ENCODE data around the gene FZD8. TPM values are rescaled to one million over a fixed set of nuclear protein-coding genes. Genes with fewer than 3 reads are reported as not detected.

The FZD8 gene
- total and polyA plus RNA-seq, 2 of the 4 experiments (the other 2 are of a cell fraction), result 3.6 to 3.9 TPM

DNA sequence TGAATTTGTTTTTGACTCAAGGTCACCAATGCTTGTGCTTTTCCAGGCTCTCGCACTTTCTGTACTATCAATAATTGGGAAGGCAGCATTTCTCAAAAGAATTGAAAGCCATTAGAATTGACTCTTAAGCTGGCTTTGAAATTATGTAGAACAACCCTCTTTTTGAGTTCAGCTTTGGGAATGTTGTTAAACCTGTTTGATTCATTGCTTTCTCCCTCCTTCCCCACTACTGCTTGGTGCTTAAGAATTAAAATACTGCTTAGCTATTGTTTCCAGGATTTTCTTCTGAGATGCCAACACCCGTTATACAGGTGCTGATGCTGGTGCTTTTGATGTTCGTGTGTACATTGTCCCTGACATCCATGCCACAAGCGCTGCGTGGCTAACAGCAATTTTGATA lies 15.5 kb upstream of the FZD8 start:
- Histone ChIP-seq H3K4ac (ENCODE audit: low read depth, low read length) (no peak overlapping the region), H4K91ac (ENCODE audit: insufficient read depth, low read depth, low read length) (no peak overlapping the region), H3K14ac (replicated peaks; ENCODE audit: low read depth, low read length) (no peak overlapping the region), H2BK20ac (ENCODE audit: low read depth, low read length) (no peak overlapping the region), H2AK9ac (replicated peaks; ENCODE audit: low read depth, low read length, poor library complexity) (no peak overlapping the region), H2AFZ (replicated peaks; ENCODE audit: low read length, poor library complexity) (no peak overlapping the region), H3K27me3 (ENCODE audit: control insufficient read depth, insufficient read depth, low read length) (peaks cover 8% of the 10 kb centered on the region), H3K23ac (ENCODE audit: low read depth, low read length) (no peak overlapping the region), H4K20me1 (ENCODE audit: insufficient read depth, low read length) (no peaks in the 10 kb centered on the region), H3K27ac (ENCODE audit: insufficient read depth, low read length) (no peak overlapping the region), H3K18ac (ENCODE audit: low read depth, low read length) (no peak overlapping the region), H3K56ac (ENCODE audit: extremely low read depth, insufficient read depth, low read length) (no peak overlapping the region), H2AK5ac (ENCODE audit: low read depth, low read length) (no peak overlapping the region), H2BK5ac (ENCODE audit: low read depth, low read length, poor library complexity, severe bottlenecking) (no peak overlapping the region), H3K4me1 (ENCODE audit: control insufficient read depth, insufficient read depth, low read length) (no peaks in the 10 kb centered on the region), H3K36me3 (ENCODE audit: control insufficient read depth, insufficient read depth, low read length) (no peaks in the 10 kb centered on the region), H3K4me2 (ENCODE audit: low read depth, low read length) (no peak overlapping the region), H4K8ac (ENCODE audit: low read depth in 2 of 2, low read length in 2 of 2) (no peak overlapping the region), H3K4me3 (ENCODE audit: insufficient read depth, low read depth, low read length) (no peak overlapping the region), H3K9me3 (ENCODE audit: control insufficient read depth, insufficient read depth, low read length) (no peaks in the 10 kb centered on the region), H3K9me1 (ENCODE audit: insufficient read depth, low read length) (no peaks in the 10 kb centered on the region), H3K9ac (ENCODE audit: low read depth, low read length) (no peak overlapping the region), H2BK15ac (ENCODE audit: low read depth, low read length) (no peak overlapping the region), H2BK120ac (ENCODE audit: low read depth, low read length) (no peak overlapping the region), H4K5ac (ENCODE audit: low read depth, low read length) (no peak overlapping the region), H3K79me1 (ENCODE audit: low read depth in 1 of 2, low read length in 2 of 2) (no peaks in the 10 kb centered on the region)
- 20% methylated on average over 1 of the region's 5 CpGs; no CpG with 5 or more reads in 1 of the 2 experiments for WGBS, 2 experiments (ENCODE audit: extremely low coverage in 2 of 2, insufficient read length in 1 of 2)
- dilution Hi-C loops (cut with HindIII; ENCODE audit: low sequenced_read_pairs, unreplicated experiment), result no loop called here
- ChIA-PET CTCF (no interaction called here), POLR2A (ENCODE audit: unreplicated experiment) (no interaction called here)
- intact Hi-C loops (cut with micrococcal nuclease), result no loop called here
- DNase-seq (no peak), ATAC-seq (ENCODE audit: low read depth) (no peak)
- TF ChIP-seq, protein P1, sequence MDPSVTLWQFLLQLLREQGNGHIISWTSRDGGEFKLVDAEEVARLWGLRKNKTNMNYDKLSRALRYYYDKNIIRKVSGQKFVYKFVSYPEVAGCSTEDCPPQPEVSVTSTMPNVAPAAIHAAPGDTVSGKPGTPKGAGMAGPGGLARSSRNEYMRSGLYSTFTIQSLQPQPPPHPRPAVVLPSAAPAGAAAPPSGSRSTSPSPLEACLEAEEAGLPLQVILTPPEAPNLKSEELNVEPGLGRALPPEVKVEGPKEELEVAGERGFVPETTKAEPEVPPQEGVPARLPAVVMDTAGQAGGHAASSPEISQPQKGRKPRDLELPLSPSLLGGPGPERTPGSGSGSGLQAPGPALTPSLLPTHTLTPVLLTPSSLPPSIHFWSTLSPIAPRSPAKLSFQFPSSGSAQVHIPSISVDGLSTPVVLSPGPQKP (IDR thresholded peaks at IDR 0.05; ENCODE audit: borderline replicate concordance, low read depth, low read length), result no peak
- TF ChIP-seq MAZ (IDR thresholded peaks at IDR 0.05; ENCODE audit: borderline replicate concordance, low read depth, low read length) (no peak), SMC3 (IDR thresholded peaks at IDR 0.05; ENCODE audit: low read depth, low read length) (no peak), CEBPB (IDR thresholded peaks at IDR 0.05; ENCODE audit: low read depth, low read length) (no peak), BHLHE40 (IDR thresholded peaks at IDR 0.05; ENCODE audit: low read depth, low read length) (no peak), RFX5 (IDR thresholded peaks at IDR 0.05; ENCODE audit: low read depth, low read length) (no peak), FOS (IDR thresholded peaks at IDR 0.05; ENCODE audit: low read depth, low read length) (no peak)
- TF ChIP-seq, protein P2, sequence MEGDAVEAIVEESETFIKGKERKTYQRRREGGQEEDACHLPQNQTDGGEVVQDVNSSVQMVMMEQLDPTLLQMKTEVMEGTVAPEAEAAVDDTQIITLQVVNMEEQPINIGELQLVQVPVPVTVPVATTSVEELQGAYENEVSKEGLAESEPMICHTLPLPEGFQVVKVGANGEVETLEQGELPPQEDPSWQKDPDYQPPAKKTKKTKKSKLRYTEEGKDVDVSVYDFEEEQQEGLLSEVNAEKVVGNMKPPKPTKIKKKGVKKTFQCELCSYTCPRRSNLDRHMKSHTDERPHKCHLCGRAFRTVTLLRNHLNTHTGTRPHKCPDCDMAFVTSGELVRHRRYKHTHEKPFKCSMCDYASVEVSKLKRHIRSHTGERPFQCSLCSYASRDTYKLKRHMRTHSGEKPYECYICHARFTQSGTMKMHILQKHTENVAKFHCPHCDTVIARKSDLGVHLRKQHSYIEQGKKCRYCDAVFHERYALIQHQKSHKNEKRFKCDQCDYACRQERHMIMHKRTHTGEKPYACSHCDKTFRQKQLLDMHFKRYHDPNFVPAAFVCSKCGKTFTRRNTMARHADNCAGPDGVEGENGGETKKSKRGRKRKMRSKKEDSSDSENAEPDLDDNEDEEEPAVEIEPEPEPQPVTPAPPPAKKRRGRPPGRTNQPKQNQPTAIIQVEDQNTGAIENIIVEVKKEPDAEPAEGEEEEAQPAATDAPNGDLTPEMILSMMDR (conservative IDR thresholded peaks at IDR 0.05; ENCODE audit: low read depth, low read length), result no peak
- TF ChIP-seq, protein P3, sequence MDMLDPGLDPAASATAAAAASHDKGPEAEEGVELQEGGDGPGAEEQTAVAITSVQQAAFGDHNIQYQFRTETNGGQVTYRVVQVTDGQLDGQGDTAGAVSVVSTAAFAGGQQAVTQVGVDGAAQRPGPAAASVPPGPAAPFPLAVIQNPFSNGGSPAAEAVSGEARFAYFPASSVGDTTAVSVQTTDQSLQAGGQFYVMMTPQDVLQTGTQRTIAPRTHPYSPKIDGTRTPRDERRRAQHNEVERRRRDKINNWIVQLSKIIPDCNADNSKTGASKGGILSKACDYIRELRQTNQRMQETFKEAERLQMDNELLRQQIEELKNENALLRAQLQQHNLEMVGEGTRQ (IDR thresholded peaks at IDR 0.05; ENCODE audit: low read depth, low read length), result no peak
- in situ Hi-C loops (cut with MboI; ENCODE audit: low sequenced_read_pairs), result no loop called here
- BruUV-seq (replicated peaks), result no TSS peak
